ENCODE results near the gene PLEKHA5. TPM values are rescaled to one million over a fixed set of nuclear protein-coding genes. Genes with fewer than 3 reads are reported as not detected.

Gene PLEKHA5
- total RNA-seq, 1 donor from 2014 or later = 232 TPM

DNA sequence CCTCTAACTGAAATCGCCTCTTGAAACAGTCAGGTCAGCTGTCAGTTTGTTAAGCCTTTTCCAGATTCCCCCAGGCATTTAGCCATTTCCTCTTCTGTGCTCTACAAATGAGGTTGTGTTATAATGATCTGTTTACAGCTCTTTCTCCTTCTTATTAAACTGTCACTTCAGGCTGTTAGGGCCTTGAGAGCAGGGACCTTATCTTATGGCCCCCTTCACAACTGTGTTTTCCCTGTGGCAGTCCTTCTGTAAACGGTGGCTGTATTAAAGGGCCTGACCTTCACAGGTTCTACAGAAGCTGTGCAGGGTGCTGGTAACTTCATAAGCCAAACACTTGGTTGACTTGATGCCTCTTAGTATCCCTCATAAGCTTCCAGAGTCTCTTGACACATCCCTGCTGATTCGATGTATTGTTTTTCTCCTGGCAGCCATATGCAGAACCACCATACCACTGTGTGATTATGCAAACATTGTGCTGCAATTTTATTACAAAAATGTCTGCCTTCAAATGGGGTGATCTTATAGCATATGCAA lies 104.7 kb downstream of the PLEKHA5 start:
- H3K36me3 Mint-ChIP-seq (ENCODE audit: insufficient read depth) = peaks cover 17% of the 10 kb centered on the region
- peak overlapping the region; percentile 27 for H3K27ac Mint-ChIP-seq
- TF ChIP-seq, protein P1, sequence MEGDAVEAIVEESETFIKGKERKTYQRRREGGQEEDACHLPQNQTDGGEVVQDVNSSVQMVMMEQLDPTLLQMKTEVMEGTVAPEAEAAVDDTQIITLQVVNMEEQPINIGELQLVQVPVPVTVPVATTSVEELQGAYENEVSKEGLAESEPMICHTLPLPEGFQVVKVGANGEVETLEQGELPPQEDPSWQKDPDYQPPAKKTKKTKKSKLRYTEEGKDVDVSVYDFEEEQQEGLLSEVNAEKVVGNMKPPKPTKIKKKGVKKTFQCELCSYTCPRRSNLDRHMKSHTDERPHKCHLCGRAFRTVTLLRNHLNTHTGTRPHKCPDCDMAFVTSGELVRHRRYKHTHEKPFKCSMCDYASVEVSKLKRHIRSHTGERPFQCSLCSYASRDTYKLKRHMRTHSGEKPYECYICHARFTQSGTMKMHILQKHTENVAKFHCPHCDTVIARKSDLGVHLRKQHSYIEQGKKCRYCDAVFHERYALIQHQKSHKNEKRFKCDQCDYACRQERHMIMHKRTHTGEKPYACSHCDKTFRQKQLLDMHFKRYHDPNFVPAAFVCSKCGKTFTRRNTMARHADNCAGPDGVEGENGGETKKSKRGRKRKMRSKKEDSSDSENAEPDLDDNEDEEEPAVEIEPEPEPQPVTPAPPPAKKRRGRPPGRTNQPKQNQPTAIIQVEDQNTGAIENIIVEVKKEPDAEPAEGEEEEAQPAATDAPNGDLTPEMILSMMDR (IDR thresholded peaks at IDR 0.05; ENCODE audit: unreplicated experiment) = no peak

GRCh38 chr12:19234981-19235871 lies 105.7 kb downstream of the PLEKHA5 start:
- Mint-ChIP-seq H3K27me3 (no peaks in the 10 kb centered on the region), H3K9me3 (ENCODE audit: low read depth) (no peaks in the 10 kb centered on the region), H3K4me1 (ENCODE audit: low read depth) (peaks cover 41% of the 10 kb centered on the region), H3K4me3 (ENCODE audit: low read depth) (no peak overlapping the region), H3K36me3 (ENCODE audit: insufficient read depth) (peaks cover 10% of the 10 kb centered on the region), H3K27ac (peak overlapping the region; percentile 68)
- no peak for DNase-seq (ENCODE audit: low spot score, unreplicated experiment)
- TF ChIP-seq, protein P1 (IDR thresholded peaks at IDR 0.05; ENCODE audit: unreplicated experiment) = no peak

More for the DNA sequence above, 104.7 kb downstream of the PLEKHA5 start:
- H3K9me3 Mint-ChIP-seq (ENCODE audit: low read depth) = peaks cover 4% of the 10 kb centered on the region
- H3K4me3 Mint-ChIP-seq (ENCODE audit: low read depth) = no peak overlapping the region
- H3K4me1 Mint-ChIP-seq (ENCODE audit: low read depth) = peaks cover 37% of the 10 kb centered on the region
- DNase-seq (ENCODE audit: low spot score, unreplicated experiment) = no peak
- H3K27me3 Mint-ChIP-seq = no peaks in the 10 kb centered on the region

DNA sequence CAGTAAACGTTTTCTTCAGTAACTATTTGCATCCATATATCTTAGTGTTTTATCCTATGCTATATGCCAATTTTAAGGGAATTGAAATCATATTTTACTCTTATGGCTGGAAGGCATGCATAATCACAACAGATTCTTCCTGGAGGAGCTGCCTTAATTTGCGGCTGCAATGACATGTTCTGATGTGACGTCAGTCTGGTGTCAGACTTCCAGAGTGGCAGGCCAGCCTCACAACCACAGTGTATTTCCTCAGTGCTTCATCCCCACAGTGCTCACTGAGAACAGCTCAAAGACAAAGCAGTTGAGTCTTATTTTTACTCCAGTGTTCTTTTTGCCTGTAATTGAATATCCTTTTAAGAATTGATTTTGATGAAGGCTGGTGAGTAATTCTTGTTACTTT lies 107.1 kb downstream of the PLEKHA5 start:
- H3K36me3 Mint-ChIP-seq (ENCODE audit: insufficient read depth) = peaks cover 8% of the 10 kb centered on the region
- TF ChIP-seq, protein P1 (IDR thresholded peaks at IDR 0.05; ENCODE audit: unreplicated experiment) = no peak
- no peaks in the 10 kb centered on the region for H3K27me3 Mint-ChIP-seq
- no peak for DNase-seq (ENCODE audit: low spot score, unreplicated experiment)
- peaks cover 41% of the 10 kb centered on the region for H3K4me1 Mint-ChIP-seq (ENCODE audit: low read depth)
- no peak overlapping the region for H3K4me3 Mint-ChIP-seq (ENCODE audit: low read depth)
- H3K9me3 Mint-ChIP-seq (ENCODE audit: low read depth) = no peaks in the 10 kb centered on the region
- H3K27ac Mint-ChIP-seq = no peak overlapping the region

GRCh38 chr12:19238540-19238939 lies 109.0 kb downstream of the PLEKHA5 start:
- TF ChIP-seq, protein P1 (IDR thresholded peaks at IDR 0.05; ENCODE audit: unreplicated experiment) = no peak
- peak overlapping the region; percentile 59 for H3K27ac Mint-ChIP-seq
- H3K4me3 Mint-ChIP-seq (ENCODE audit: low read depth) = no peak overlapping the region
- H3K36me3 Mint-ChIP-seq (ENCODE audit: insufficient read depth) = peaks cover 3% of the 10 kb centered on the region
- no peaks in the 10 kb centered on the region for H3K27me3 Mint-ChIP-seq
- DNase-seq (ENCODE audit: low spot score, unreplicated experiment) = no peak
- H3K4me1 Mint-ChIP-seq (ENCODE audit: low read depth) = peaks cover 33% of the 10 kb centered on the region
- H3K9me3 Mint-ChIP-seq (ENCODE audit: low read depth) = no peaks in the 10 kb centered on the region

- TF ChIP-seq, protein P1 (IDR thresholded peaks at IDR 0.05; ENCODE audit: unreplicated experiment) = no peak
- peaks cover 28% of the 10 kb centered on the region for H3K4me1 Mint-ChIP-seq (ENCODE audit: low read depth)
- no peaks in the 10 kb centered on the region for H3K27me3 Mint-ChIP-seq
- H3K9me3 Mint-ChIP-seq (ENCODE audit: low read depth) = no peaks in the 10 kb centered on the region
- no peak for DNase-seq (ENCODE audit: low spot score, unreplicated experiment)
- H3K4me3 Mint-ChIP-seq (ENCODE audit: low read depth) = no peak overlapping the region
- H3K27ac Mint-ChIP-seq = peak overlapping the region; percentile 60
- H3K36me3 Mint-ChIP-seq (ENCODE audit: insufficient read depth) = peaks cover 3% of the 10 kb centered on the region
Observed at GRCh38 chr12:19239102-19239501, 109.6 kb downstream of the PLEKHA5 start.
